GM23248 (cell line): Measurements from ENCODE around the gene TMEM163. TPM values are rescaled to one million over a fixed set of nuclear protein-coding genes. Genes with fewer than 3 reads are reported as not detected.
A peak's percentile ranks its signal among the peaks of the same experiment; 100 is the strongest.

Experiments
- DNase-seq: peaks from one replicate; pipeline ENCODE4 v3.0.0-alpha.2; 2015
- H2AFZ ChIP-seq: fragments of 200-600 bp; sonication (generic); 2 replicates; pipeline ENCODE4 v1.6.1; 2016; ENCODE audit warnings: antibody characterized with exemption
- H3F3A ChIP-seq: fragments of 200-600 bp; sonication (generic); 2 replicates; pipeline ENCODE4 v1.6.1; 2016; ENCODE audit warnings: mild to moderate bottlenecking, antibody characterized with exemption, mixed run types; ENCODE audit not compliant: insufficient read depth
- H3K27ac ChIP-seq: fragments of 200-600 bp; sonication (generic); 2 replicates; pipeline ENCODE4 v1.5.1; 2016; ENCODE audit warnings: mild to moderate bottlenecking
- H3K27me3 ChIP-seq: fragments of 200-600 bp; sonication (generic); replicated peaks from 2 replicates; pipeline ENCODE4 v1.6.1; 2016; ENCODE audit warnings: mild to moderate bottlenecking; ENCODE audit not compliant: insufficient read depth
- H3K36me3 ChIP-seq: fragments of 200-600 bp; sonication (generic); 2 replicates; pipeline ENCODE4 v1.6.1; 2016; ENCODE audit warnings: low read depth, mild to moderate bottlenecking
- H3K4me1 ChIP-seq: fragments of 200-600 bp; sonication (generic); 2 replicates; pipeline ENCODE4 v1.6.1; 2016; ENCODE audit warnings: mild to moderate bottlenecking; ENCODE audit not compliant: insufficient read depth
- H3K4me2 ChIP-seq: fragments of 200-600 bp; sonication (generic); one replicate; pipeline ENCODE4 v1.6.1; 2016; ENCODE audit warnings: mild to moderate bottlenecking; ENCODE audit not compliant: unreplicated experiment
- H3K4me3 ChIP-seq: fragments of 200-600 bp; sonication (generic); 2 replicates; pipeline ENCODE4 v1.5.1; 2016; ENCODE audit warnings: mild to moderate bottlenecking
- H3K79me2 ChIP-seq: fragments of 200-600 bp; sonication (generic); 2 replicates; pipeline ENCODE4 v1.6.1; 2016; ENCODE audit warnings: mild to moderate bottlenecking; ENCODE audit not compliant: insufficient read depth
- H3K9ac ChIP-seq: fragments of 200-600 bp; sonication (generic); 2 replicates; pipeline ENCODE4 v1.6.1; 2016; ENCODE audit warnings: mild to moderate bottlenecking
- H3K9me2 ChIP-seq: fragments of 200-600 bp; sonication (generic); 2 replicates; pipeline ENCODE4 v1.6.1; 2016; ENCODE audit warnings: mixed run types, mild to moderate bottlenecking, moderate library complexity; ENCODE audit not compliant: insufficient read depth
- H3K9me3 ChIP-seq: fragments of 200-600 bp; sonication (generic); one replicate; pipeline ENCODE4 v1.6.1; 2017; ENCODE audit warnings: low read depth
- H4K20me1 ChIP-seq: fragments of 200-600 bp; sonication (generic); 2 replicates; pipeline ENCODE4 v1.6.0; 2016; ENCODE audit not compliant: insufficient read depth
- EZH2 ChIP-seq: fragments of 200-600 bp; sonication (generic); IDR thresholded peaks from 2 replicates; pipeline ENCODE4 v1.6.1; 2018; ENCODE audit warnings: antibody characterized with exemption, mild to moderate bottlenecking; ENCODE audit not compliant: insufficient read depth, poor library complexity, severe bottlenecking
- EZH2phosphoT487 ChIP-seq: fragments of 200-600 bp; sonication (generic); IDR thresholded peaks from 2 replicates; pipeline ENCODE4 v1.6.1; 2018; ENCODE audit warnings: antibody characterized with exemption, moderate library complexity, mild to moderate bottlenecking, low read depth; ENCODE audit not compliant: insufficient read depth
- WGBS, 2 experiments: methylation state at CpG; one replicate each; pipeline ENCODE4 v1.1.6; 2015 to 2017; ENCODE audit warnings: low lambda C conversion rate in 2 of 2, low coverage in 1 of 2; ENCODE audit errors: missing lambda C conversion rate in 2 of 2; 5-methylcytosine and 5-hydroxymethylcytosine counted together
- in situ Hi-C: fragments of 300-500 bp; cut with MboI; formaldehyde crosslinking; loops from 2 replicates; pipeline ENCODE4 v1.15.0; 2020
- polyA plus RNA-seq: library from polyadenylated mRNA; unstranded; fragments of >200 nt; fragmentation: Nextera tagmentation; extraction: Ambion mirVana; gene quantifications from 2 replicates; pipeline ENCODE4 v1.2.1, GENCODE V29; 2016
- total RNA-seq: library from RNA; depleted of rRNA; stranded (reverse); fragments of >200 nt; shearing (Covaris generic); gene quantifications from 2 replicates; pipeline ENCODE4 v1.2.3, GENCODE V29; 2014

The TMEM163 gene
- total and polyA plus RNA-seq, 2 experiments from 2014 or later, result not detected

DNA sequence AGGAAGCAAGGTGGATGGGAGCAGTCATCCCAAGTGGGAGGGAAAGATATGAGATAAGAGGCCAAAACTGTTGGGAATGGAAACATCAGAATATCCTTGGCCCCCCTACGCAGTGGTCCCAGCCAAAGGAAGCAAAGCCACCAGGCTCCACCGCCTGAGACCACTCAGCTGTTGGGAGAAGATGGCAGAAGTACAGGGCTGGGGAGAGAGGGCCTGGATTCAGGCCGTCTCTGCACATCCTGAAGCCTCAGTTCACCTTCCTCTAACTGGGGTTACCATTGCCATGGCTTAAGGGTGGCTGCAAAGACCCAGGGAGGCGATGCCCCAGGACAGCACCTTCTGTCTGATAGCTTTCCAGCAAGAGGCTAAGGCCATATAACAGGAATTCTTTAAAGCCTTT, 271.1 kb downstream of the TMEM163 start:
- TF ChIP-seq EZH2phosphoT487 (no peak), EZH2 (no peak)
- in situ Hi-C loops, result no loop called here
- Histone ChIP-seq H3K9ac (no peak overlapping the region), H4K20me1 (no peaks in the 10 kb centered on the region), H3K79me2 (no peaks in the 10 kb centered on the region), H3K36me3 (no peaks in the 10 kb centered on the region), H3F3A (no peaks in the 10 kb centered on the region), H3K27me3 (no peaks in the 10 kb centered on the region), H3K9me2 (no peaks in the 10 kb centered on the region), H2AFZ (no peak overlapping the region), H3K4me1 (peaks cover 8% of the 10 kb centered on the region; the same call in 1 of the 2 replicates), H3K9me3 (no peaks in the 10 kb centered on the region), H3K4me3 (no peak overlapping the region), H3K27ac (no peak overlapping the region), H3K4me2 (no peak overlapping the region)
- WGBS, 2 experiments, result 96 to 100% methylated on average over 4 of the region's 4 CpGs
- no peak for DNase-seq

DNA sequence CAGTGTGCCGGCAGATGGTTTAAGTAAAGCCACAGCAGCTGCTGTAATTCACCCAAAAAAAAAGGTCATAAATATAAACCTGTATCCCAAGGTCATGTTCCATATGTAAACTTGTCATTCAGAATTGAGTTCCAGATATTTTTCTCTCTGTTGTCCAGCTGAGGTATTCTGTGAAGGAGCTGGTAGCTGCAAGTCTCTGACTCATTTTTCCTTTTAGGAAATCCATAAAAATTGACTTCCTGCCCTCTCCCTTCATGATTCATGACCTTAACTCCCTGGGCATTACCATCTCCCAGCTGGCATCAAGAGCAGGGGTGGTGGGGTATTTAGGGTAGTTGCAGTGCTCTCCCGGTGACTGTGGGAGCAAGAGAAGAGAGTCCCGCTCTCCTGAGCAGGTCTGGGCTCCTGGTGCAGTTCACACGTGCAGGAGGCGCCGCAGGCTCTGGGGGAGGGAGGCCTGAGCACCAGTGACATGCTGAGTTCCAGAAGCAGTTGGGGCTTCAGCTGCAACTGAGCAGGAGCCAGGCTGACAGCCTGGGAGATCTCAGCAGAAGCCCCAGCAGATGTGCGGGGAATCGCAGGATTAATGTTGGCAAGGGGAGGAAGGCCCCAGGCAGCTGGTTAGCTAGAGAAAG, 272.3 kb downstream of the TMEM163 start:
- Histone ChIP-seq H3K4me1 (peaks cover 8% of the 10 kb centered on the region; the same call in 1 of the 2 replicates), H3K79me2 (no peaks in the 10 kb centered on the region), H3K9me2 (no peaks in the 10 kb centered on the region), H3K9me3 (no peaks in the 10 kb centered on the region), H4K20me1 (no peaks in the 10 kb centered on the region), H3K4me3 (no peak overlapping the region), H3K27me3 (no peaks in the 10 kb centered on the region), H2AFZ (no peak overlapping the region), H3K27ac (no peak overlapping the region), H3K36me3 (no peaks in the 10 kb centered on the region), H3F3A (no peaks in the 10 kb centered on the region), H3K4me2 (no peak overlapping the region), H3K9ac (no peak overlapping the region)
- in situ Hi-C loops, result no loop called here
- 86% methylated on average over 8 of the region's 8 CpGs for WGBS, 2 experiments
- TF ChIP-seq EZH2, result no peak
- TF ChIP-seq EZH2phosphoT487, result no peak
- DNase-seq, result peak; percentile 64

DNA sequence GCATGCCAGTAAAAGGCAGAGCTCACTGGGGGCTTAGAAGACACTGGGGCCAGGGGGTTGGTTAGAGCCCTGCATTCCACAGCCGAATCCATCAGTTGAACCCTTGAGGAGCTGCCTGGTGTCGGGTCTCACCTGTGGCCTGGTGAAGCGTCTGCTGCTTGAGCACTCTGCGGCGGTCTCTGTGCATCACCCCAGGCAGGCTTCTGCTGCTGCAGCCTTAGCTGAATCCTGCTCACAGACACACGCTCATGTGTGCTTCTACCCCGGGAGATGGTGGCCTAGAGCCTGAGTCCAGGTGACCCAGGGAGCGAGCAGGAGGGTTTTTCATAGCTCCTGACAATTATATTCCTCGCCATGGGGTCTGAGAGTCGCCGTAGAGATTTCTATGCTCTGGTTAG, 272.8 kb downstream of the TMEM163 start:
- in situ Hi-C loops, result no loop called here
- DNase-seq, result no peak

DNA sequence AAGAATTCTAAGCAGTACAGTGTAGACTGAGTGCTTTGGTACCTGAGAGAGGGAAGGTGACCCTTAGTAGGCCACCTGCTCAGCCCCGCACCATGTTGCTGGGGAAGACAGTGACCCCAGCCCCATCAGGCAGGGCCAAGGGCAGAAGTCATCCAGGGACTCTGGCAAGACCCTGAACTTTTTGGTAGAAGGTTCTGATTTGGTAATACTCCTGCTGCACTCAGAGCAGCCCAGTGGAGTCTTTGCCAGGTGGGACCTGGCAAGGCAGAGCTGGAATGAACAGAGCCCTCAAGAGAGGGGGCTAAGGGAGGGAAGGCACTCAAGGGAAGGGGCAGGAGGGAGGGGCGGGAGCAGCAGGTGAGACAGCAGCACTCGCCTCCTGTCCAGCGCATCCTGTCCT, 273.7 kb downstream of the TMEM163 start:
- no peak overlapping the region for H3K27ac ChIP-seq
- no peaks in the 10 kb centered on the region for H3K36me3 ChIP-seq
- H2AFZ ChIP-seq, result no peak overlapping the region
- H3K9ac ChIP-seq, result no peak overlapping the region
- H3K4me2 ChIP-seq, result no peak overlapping the region
- H3F3A ChIP-seq, result no peaks in the 10 kb centered on the region
- peaks cover 8% of the 10 kb centered on the region; the same call in 1 of the 2 replicates for H3K4me1 ChIP-seq
- TF ChIP-seq EZH2, result no peak
- TF ChIP-seq EZH2phosphoT487, result no peak
- no peaks in the 10 kb centered on the region for H4K20me1 ChIP-seq
- in situ Hi-C loops, result no loop called here
- no peaks in the 10 kb centered on the region for H3K79me2 ChIP-seq
- H3K9me3 ChIP-seq, result no peaks in the 10 kb centered on the region
- no peaks in the 10 kb centered on the region for H3K27me3 ChIP-seq
- no peak overlapping the region for H3K4me3 ChIP-seq
- no peak for DNase-seq
- H3K9me2 ChIP-seq, result no peaks in the 10 kb centered on the region
- WGBS, 2 experiments, result 98 to 99% methylated on average over 4 of the region's 4 CpGs

More for the DNA sequence above, 272.8 kb downstream of the TMEM163 start:
- WGBS, 2 experiments, result 86 to 92% methylated on average over 10 to 11 of the region's 11 CpGs
- Histone ChIP-seq H2AFZ (no peak overlapping the region), H3K4me2 (no peak overlapping the region), H3K27me3 (no peaks in the 10 kb centered on the region), H3K9me2 (no peaks in the 10 kb centered on the region), H3K9ac (no peak overlapping the region), H3K4me1 (peaks cover 8% of the 10 kb centered on the region; the same call in 1 of the 2 replicates), H3K4me3 (no peak overlapping the region), H3F3A (no peaks in the 10 kb centered on the region), H3K27ac (no peak overlapping the region), H3K9me3 (no peaks in the 10 kb centered on the region), H3K36me3 (no peaks in the 10 kb centered on the region), H3K79me2 (no peaks in the 10 kb centered on the region), H4K20me1 (no peaks in the 10 kb centered on the region)
- TF ChIP-seq EZH2phosphoT487, result no peak
- TF ChIP-seq EZH2, result no peak
